Muscle of arm (tissue), 12 donors: Measurements from ENCODE around the gene PHLPP1. TPM values are rescaled to one million over a fixed set of nuclear protein-coding genes. Genes with fewer than 3 reads are reported as not detected.
"Not testable (repeated sequence)": the region's sequence is repeated elsewhere in the genome, so short reads cannot be mapped to it uniquely, and the experiment has no call there.

Source experiments
- DNase-seq: peaks from one replicate; pipeline ENCODE4 v3.0.0-alpha.2; 2013
- polyA plus RNA-seq, 12 donors: library from polyadenylated mRNA; unstranded; fragments of 120-200 nt; gene quantifications; one replicate each; pipeline ENCODE4 v1.2.1, GENCODE V29; 2013; ENCODE audit not compliant: insufficient read length in 12 of 12

Gene PHLPP1
- polyA plus RNA-seq, 12 donors: 7.3 to 12.0 (median 8.8) TPM; not detected in 1

GRCh38 chr18:62883937-62884735 is 168.8 kb downstream of the PHLPP1 start:
- DNase-seq: no peak

DNA sequence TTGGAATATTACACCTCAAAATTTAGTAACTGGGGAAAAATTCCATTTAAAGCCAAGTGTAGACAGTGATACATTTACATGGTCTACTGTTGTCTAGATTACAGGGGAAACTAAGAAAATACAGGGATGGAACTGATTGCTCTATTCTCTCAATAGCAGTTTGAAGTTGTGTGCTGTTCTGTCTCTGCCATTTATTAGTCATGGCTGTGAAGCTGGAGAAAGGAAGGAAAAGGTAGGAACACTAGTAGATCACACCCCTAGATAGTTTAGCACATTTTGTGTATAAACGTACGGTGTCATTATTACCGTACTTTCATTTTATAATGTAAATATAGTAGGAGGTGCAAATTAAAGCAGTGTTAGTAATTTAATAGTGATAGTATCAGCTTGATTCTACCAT is 170.5 kb downstream of the PHLPP1 start:
- DNase-seq: no peak

DNA sequence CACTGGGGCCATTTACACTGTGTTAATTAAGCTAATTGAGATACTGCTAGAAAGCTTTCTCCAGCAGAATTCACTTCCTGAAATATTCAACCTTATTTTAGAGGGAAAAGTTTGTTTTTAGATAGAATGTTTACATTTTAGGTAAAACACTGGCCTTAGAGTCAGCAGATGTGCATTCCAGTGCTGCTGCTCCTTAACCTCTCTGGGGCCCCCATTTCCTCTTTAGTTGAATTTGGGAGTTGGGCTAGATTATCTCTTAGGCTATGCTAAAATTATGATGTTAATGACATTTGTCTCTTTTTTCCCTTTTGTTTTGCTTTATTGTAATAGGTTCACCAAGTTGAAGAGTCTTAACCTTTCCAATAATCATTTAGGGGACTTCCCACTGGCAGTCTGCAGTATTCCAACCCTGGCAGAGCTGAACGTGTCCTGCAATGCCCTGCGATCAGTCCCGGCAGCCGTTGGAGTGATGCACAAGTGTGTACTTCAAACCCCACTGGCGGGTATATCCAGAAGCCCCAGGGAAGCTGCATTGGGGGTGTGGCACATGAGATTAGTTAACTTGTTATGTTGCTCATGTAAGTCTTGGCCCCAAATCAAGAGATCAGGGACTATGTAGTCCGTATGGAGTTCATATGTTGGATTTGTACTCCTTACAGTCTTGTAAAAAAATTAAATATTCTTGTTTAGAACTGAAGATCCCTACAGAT is 179.5 kb downstream of the PHLPP1 start:
- DNase-seq: no peak

GRCh38 chr18:62897153-62897552 is 181.8 kb downstream of the PHLPP1 start:
- DNase-seq: no peak

GRCh38 chr18:62898359-62898758 is 183.0 kb downstream of the PHLPP1 start:
- no peak for DNase-seq

- no peak for DNase-seq
These were observed 184.2 kb downstream of the PHLPP1 start for GRCh38 chr18:62899534-62899933.

DNA sequence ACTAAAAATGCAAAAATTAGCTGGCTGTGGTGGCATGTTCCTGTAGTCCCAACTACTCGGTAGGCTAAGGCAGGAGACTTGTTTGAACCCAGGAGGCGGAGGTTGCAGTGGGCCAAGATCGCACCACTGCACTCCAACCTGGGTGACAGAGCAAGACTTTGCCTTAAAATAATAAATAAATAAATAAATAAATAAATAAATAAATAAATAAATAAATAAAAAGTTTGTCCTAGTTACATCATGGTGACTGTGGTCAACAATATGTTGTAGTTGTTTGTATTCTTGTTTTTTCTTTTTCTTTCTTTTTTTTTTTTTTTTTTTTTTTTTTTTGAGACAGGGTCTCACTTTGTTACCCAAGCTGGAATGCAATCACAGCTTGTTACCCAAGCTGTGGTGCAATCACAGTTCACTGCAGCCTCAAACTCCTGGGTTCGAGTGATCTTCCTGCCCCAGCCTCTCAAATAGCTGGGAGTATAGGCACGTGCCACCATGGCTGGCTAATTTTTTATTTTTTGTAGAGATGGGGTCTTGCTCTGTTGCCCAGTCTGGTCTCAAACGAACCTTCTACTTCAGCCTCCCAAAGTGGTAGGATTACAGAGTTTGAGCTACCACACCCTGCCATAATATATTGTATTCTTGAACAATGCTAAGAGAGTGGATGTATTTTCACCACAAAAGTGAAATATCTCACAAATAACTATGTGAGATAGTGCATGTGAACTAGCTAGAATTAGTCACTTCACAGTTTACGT is 185.0 kb downstream of the PHLPP1 start:
- no peak for DNase-seq

GRCh38 chr18:62902776-62903175 is 187.4 kb downstream of the PHLPP1 start:
- no peak for DNase-seq

GRCh38 chr18:62904396-62905285 is 189.3 kb downstream of the PHLPP1 start:
- DNase-seq: no peak

DNA sequence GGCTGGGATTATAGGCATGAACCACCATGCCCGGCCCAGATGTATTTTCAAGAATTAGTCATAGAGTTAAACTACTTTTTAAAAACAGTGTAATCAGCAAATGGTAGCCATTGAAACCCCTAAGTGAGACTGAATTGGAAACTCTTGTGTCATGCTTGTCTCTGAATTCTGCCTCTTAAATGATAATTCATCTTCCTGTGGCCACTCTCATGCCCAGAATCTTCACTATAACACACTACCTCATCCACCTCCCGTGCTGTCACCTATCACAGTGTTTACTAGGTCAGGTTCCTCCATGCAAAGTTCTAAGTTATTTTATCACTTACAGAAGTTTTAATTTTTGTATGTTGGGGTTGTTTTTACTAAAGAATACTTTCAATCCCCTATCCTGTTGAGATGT is 197.5 kb downstream of the PHLPP1 start:
- DNase-seq: no peak

DNA sequence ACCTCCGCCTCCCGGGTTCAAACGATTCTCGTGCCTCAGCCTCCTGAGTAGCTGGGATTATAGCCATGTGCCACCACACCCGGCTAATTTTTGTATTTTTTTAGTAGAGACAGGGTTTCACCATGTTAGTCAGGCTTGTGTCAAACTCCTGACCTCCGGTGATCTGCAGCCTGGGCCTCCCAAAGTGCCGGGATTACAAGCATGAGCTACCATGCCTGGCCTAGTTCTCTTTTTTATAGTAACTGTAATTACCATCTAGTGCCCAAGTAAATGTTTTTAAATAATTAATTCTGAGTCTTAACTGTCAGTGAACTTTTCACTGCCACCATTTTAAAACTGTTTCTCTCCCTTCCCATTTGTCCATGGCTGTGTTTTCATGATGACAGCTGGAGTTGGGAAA is 198.5 kb downstream of the PHLPP1 start:
- DNase-seq: not testable (repeated sequence)

GRCh38 chr18:62914871-62915392 is 199.6 kb downstream of the PHLPP1 start:
- DNase-seq: no peak

- DNase-seq: no peak
These were observed 203.0 kb downstream of the PHLPP1 start for GRCh38 chr18:62918361-62918760.

DNA sequence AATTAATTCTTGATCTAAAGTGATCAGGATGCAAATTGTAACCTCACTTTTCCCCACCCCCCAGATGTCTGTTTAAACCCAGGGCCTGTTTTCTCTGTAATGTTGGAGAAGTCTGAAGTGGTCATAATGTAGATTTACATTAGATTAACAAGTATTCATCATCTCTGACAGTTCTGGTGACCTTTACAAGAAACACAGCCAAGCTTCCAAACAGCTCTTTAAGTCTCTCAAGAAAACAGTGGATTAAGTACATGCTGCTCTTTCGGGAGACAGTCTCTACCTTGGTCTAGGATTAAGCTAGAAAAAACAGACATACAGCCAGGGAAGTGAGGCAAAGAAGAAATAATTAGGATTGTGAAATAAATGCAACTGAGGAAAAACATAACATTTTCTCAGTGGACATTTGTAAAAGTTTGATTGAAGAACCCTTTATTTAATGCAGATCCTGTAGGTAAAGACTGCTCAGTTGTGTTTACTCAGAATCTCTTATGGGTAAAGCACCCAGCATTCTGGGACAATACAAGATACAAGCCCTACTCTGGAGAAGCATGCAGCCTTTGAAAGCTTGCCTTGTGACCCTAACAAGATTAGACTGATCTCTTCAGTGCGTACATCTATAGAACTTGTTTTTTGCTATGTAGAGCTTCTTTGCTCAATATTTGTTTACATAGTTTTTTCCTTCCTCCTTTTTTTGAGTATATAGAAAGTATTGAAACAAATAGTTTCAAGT is 203.9 kb downstream of the PHLPP1 start:
- DNase-seq: no peak

DNA sequence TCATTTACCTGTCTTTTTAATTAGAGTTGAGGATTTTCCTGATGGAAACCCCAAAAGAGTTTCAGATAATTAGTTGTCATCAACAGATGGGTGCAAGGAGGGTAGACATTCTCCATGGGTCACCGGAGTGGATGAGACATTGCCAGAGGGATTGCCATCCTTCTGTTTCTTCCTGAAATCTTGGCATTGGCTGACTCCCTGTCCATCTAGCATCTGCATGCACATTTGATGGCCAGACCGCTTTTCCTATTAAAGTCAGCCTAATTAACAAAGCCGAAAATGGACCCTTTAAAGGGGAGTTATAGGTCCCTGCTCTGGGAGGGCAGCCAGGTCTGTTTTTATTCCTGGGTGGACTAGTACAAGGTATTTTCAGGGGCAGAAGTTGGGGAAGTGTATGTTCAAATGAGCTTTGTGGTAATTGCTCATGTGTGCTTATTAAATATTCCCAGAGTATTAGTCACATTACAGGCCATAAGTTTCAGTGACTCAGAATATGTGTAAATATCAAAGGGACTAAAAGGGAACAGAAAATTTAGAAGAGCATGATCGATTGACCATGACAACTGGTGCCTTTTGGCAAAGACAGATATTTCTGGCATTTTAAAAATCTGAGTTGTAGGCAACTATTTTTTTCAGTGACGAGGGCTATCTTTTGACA is 209.8 kb downstream of the PHLPP1 start:
- DNase-seq: no peak

GRCh38 chr18:62928326-62928725 is 213.0 kb downstream of the PHLPP1 start:
- DNase-seq: no peak

DNA sequence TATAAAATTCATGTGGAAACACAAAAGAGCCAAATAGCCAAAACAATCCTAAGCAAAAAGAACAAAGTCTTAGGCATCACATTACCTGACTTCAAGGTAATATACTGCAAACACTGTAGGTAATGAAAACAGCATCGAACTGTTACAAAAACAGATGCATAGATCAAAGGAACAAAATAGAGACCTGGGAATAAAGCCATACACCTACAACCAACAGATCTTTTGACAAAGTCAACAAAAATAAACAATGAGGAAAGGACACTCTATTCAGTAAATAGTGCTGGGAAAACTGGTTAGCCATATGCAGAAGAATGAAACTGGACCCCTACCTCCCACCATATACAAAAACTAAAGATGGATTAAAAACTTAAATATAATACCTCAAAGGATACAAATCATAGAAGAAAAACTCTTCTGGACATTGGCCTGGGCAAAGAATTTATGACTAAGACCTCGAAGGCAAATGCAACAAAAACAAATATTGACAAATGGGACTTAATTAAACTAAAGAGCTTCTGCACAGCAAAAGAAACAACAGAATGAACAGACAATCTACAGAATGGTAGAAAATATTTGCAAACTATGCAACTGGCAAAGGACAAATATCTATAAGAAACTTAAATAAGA is 218.0 kb downstream of the PHLPP1 start:
- DNase-seq: no peak

GRCh38 chr18:62935994-62936393 is 220.7 kb downstream of the PHLPP1 start:
- no peak for DNase-seq

- no peak for DNase-seq
These were observed 221.7 kb downstream of the PHLPP1 start for GRCh38 chr18:62937065-62937464.

- no peak for DNase-seq
These were observed 222.7 kb downstream of the PHLPP1 start for GRCh38 chr18:62938006-62938405.
